GM21360 (cell line): ENCODE data around the gene TRIM46.

ENCODE experiments used
- ATAC-seq: cut with Tn5 transposase; IDR thresholded peaks from one replicate; pipeline ENCODE4 v1.9.1; 2021; ENCODE audit warnings: mild to moderate bottlenecking, moderate library complexity; ENCODE audit not compliant: unreplicated experiment

TRIM46 gene, protein sequence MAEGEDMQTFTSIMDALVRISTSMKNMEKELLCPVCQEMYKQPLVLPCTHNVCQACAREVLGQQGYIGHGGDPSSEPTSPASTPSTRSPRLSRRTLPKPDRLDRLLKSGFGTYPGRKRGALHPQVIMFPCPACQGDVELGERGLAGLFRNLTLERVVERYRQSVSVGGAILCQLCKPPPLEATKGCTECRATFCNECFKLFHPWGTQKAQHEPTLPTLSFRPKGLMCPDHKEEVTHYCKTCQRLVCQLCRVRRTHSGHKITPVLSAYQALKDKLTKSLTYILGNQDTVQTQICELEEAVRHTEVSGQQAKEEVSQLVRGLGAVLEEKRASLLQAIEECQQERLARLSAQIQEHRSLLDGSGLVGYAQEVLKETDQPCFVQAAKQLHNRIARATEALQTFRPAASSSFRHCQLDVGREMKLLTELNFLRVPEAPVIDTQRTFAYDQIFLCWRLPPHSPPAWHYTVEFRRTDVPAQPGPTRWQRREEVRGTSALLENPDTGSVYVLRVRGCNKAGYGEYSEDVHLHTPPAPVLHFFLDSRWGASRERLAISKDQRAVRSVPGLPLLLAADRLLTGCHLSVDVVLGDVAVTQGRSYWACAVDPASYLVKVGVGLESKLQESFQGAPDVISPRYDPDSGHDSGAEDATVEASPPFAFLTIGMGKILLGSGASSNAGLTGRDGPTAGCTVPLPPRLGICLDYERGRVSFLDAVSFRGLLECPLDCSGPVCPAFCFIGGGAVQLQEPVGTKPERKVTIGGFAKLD

DNA sequence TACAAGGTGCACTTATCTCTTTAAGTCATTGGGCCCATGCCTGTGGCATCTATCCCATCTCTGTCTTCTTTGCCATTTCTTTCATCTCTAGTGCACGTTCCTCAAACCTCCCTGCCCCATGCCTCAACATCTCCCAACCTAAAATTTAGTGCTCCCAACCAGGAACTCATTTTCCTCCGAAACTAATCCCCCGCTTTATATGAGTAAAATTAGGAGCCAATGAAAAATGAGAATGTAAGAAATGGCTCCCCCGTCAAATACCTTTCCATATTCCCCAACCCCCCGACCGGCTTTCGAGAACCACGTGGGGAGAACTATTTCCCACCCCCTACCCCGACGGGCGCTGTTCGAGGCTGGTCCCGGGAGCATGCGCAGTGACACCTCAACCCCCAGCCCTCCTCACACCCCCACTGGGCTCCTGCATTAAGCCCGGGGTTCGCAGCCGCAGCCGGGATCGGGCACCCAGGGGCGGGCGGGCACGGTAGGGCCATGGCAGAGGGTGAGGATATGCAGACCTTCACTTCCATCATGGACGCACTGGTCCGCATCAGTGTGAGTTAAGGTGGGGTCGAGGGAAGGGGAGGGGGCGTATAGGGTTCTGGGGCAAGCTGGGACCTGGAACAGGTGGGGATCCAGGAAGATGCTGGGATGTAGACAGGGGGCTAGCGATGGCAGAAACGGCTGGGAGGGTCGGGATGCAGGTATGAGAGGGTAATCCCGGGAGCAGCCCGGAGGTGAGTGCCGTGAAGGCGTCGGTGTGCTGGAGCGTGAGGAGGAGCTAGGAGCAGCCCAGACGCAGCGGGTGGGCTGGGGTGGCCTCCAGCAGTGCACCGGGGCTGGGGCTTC, at the start of gene TRIM46:
TSS of gene TRIM46 (plus strand) at position 372 of the 846 bp plus-strand sequence. CDS start at position 490, 118 bp downstream.
- ATAC-seq, result no peak

DNA sequence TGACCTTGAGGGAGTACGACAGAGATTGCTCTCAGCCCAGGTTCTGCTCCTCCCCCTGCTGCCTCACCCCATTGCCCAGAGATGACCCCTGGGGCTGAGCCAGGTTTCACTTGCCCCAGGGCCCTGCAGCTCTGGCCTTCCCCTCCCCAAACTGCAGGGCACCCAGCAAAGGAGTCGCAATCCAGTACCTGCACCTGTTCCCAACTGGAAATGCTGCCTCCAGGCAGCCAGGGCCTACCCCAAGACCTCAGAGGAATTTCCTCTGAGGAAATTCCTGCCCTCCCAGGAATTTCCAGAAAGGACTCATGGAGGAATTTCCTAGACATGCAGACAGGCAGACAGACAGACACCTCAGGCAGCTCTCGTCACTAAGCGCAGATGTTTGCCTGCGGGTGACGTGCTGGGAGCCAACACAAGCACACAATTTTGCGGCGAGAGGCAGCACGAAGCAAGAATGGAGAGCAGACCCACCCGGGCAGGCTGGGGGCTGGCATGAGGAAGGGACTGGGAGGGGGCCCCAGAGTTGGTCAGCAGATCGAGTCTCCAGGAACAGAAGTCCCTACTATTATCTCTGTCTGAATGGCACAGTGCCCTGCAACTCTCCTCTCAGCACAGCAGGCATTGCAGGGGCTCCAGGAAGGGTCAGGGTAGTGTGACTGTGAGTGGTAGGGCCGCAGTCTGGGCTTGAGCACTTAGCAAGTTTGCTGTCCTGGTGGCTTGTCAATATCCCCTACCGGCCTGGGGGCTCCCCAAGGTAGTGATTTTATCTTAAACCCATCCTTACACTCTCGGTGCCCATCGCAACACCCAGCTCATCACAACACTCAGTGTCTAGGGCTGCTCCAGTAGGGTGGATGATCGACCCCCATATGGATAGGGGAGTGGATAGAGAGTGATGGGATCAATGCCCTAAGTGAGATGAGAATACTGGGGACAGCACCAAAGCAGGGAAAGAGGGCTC, 48.9 kb upstream of the TRIM46 start:
- no peak for ATAC-seq

DNA sequence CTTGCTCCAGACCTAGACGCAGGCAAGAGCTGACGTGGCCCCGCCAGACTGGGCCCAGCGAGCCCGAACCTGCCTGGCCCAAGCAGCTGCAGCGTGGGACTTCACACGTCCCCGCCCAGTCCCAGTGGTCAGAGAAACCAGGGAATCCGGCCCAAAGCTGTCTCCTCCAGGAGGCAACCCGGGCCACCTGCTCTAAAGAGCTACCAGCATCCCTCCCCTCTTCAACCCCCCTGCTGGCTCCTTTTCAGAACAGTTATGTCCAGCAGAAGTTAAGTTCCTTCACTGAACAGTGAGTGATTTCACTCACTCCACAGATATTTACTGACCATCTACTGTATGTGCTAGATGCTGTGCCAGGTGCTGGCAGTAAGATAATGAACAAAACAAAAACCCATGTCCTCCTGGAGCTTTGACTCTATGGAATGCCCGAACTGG, 48.1 kb upstream of the TRIM46 start:
- no peak for ATAC-seq

DNA sequence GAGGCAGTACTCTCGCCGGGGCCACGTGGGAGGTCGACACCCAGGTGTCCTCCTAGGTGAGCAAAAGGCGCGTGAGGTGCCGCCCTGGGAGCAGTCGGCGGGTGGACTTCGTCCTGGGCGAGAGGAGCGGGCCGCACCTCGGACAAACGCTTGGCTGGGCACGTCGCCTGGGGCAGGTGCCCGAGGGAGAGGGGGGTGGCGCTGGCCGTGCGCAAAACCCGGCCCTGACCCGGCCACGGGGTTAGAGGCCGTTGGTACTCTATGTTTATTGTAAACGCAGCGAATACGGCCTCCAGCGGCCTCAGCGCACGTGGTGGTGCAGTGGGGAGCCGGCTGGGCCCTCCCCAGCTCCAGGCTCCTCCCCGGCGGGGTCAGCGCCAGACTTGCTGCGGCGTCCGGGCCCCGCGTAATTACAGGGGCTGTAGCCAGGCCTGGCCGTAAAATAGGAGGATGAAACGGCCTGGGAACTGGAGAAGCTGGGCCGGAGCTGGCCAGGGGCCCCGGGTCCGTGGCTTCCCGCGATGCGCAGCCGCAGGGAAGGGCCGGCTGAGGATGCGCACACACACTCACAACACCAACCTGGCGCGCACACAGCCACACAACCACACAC, 47.6 kb upstream of the TRIM46 start:
- ATAC-seq, result no peak

- no peak for ATAC-seq
These were observed 47.0 kb upstream of the TRIM46 start for GRCh38 chr1:155126556-155127104.

GRCh38 chr1:155127105-155127966, 46.3 kb upstream of the TRIM46 start, which contains the start of gene EFNA1:
TSS of gene EFNA1 (plus strand) at chr1:155127876. CDS start at chr1:155127978, 102 bp downstream.
- no peak for ATAC-seq

DNA sequence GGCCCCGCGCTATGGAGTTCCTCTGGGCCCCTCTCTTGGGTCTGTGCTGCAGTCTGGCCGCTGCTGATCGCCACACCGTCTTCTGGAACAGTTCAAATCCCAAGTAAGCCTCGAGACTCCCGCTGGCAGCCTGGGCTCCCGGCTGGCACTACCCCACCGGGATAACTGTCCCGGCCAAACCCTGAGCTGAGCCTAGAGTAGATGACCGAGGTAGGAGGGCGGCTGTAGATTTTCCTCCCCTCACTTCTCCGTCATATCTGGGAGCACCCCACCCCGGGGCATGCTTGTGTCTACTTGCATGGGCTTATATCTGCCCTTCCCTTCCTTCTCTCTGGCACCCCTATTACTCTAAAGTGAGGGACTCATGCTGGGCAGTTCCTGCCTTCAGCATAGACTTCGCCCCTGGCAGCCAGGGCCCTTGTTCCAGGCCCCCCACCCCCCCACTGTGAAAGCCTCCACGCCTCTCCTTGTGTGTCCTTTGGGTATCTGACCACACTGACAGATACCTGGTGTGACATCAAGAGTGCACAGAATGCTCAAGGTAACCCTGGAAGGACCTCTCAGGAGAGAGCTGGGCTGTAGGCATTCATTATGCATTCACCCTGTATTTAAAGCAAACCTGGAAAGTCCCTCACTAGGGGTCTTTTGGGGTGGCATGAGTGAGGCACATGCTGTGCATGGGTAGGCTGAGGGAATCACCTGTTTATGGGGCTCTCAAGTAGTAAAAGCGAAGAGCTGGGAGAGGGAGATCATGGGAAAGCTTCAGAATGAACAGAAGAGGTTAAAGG, 45.5 kb upstream of the TRIM46 start:
- no peak for ATAC-seq

DNA sequence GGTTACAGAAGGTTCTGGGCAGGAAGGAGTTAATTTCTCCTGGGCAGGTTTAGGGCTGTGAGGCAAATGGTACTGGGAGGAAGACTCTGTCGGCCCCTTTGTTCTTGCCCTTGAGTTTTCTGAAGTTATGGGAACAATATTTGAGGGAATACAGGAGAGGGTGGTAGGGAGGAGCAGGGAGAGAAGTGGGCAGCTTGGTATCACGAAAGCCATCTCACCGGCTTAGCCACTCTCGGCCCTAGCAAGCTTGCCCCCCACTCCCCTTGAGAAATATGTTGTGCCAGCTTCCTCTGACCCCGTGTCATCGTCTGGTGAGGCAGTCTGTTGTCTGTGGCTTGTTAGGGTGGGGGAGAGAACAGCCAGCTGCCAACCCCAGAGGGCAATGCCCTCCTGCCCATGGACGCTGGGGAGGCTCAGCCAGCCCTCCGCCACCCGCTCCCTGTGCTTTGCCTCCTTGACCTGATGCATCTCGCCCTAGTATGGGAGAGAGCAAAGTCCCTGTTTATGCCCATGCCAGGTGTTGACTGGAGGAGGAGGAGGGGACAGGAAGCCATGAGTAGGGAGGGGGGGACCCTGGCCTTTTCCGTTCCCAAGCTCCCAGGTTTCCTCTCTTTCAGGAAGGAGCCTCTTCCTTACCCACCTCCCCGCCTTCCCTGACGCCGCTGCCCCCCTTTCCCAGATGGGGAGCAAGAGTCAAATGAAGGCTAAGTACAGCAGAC, 44.7 kb upstream of the TRIM46 start:
- ATAC-seq, result no peak

DNA sequence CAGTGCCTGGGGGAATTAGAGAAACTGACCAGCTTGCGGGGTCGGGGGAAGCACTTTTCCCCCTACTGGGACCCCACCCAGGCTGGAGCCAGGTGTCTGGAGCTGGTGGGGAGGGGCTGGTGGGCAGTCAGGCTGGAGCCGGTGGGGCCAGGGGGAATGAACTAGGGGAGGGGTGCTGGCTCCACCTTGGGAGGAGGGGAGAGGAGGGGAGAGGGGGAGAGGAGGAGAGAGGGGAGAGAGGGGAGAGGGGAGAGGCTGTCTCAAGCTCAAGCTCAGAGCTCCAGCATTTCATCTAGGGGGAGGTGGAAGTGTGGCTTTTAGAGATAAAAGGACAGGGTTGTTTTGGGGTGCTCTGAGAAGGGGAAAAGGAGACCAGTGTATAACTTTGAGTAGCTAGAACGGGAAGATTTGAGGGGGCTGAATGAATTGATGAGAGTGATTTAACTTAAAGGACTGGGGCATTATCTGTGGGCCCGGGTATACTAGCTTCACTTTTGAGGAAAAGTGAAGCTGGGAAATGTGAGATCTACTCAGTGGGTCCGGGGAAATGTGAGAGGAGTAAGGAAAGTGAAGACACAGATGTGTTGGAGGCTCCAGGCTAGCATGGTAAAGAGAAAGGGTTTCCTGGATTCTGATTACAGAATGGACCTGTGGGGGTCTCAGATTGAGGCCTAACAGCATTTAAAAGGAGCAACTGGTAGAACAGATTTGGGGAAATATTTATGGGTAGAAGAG, 43.2 kb upstream of the TRIM46 start:
- ATAC-seq, result no peak

DNA sequence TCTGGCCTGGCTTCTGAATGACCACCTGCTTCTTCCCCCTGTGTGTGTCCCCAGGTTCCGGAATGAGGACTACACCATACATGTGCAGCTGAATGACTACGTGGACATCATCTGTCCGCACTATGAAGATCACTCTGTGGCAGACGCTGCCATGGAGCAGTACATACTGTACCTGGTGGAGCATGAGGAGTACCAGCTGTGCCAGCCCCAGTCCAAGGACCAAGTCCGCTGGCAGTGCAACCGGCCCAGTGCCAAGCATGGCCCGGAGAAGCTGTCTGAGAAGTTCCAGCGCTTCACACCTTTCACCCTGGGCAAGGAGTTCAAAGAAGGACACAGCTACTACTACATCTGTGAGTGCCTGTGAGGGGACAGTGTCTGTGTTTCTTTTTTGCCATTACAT, 42.4 kb upstream of the TRIM46 start:
- no peak for ATAC-seq

DNA sequence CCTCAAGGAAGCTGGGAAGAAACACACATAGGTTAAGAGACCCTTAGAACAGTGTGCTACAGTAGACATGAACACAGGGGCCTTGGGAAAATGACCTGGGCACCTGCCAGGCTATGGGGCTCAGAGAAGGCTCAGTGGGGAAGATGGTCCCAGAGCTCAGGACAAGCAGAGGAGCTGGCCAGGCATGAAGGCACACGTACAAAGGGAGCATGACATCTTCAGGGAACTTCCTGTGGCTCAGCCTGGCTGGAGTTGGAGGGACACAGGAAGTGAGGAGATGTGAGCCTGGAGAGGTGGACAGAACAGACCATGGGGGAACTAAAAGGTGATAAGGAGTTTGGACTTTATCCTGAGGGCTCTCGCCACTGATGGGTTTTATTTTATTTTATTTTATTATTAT, 41.8 kb upstream of the TRIM46 start:
- no peak for ATAC-seq

- no peak for ATAC-seq
These were observed 39.8 kb upstream of the TRIM46 start for GRCh38 chr1:155133799-155134281.

GRCh38 chr1:155134322-155134721, 39.3 kb upstream of the TRIM46 start:
- ATAC-seq, result no peak

GRCh38 chr1:155134880-155135414, 38.7 kb upstream of the TRIM46 start:
- no peak for ATAC-seq

DNA sequence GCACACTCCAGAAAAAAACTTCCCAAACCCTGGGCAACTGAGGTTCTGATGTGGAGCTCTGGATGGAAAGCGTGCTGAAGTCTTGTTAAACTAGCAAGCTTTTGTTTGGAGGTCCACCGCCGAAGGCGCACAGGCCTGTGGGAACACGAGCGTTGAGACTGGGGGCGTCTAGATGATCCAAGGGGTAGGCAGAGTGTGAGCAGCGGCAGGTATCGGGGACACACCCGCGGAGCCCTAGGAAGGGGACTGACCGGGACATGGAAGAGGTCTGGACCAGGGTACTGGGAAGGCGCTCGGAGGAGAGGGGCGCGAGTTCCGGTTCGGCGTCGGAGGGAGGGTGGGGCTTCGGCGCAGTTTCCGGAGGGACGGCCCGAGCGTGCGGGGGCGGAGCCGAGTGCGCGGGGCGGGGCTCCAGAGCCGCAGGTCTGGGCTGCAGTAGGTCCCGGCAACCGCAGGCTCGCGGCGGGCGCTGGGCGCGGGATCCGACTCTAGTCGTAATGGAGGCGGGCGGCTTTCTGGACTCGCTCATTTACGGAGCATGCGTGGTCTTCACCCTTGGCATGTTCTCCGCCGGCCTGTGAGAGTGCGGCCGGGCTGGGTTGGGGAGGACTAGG, 38.1 kb upstream of the TRIM46 start, which contains the start of gene SLC50A1:
TSS of gene SLC50A1 (plus strand) at position 438 of the 614 bp plus-strand sequence. CDS start at position 498, 60 bp downstream.
- ATAC-seq, result peak; percentile 70
